HG03025 (cell line): ENCODE results near the gene MT2A.
"Not testable (repeated sequence)": the region's sequence is repeated elsewhere in the genome, so short reads cannot be mapped to it uniquely, and the experiment has no call there.

Experiments used
- ATAC-seq: cut with Tn5 transposase; IDR thresholded peaks from one replicate; pipeline ENCODE4 v1.9.1; 2021; ENCODE audit warnings: mild to moderate bottlenecking, moderate library complexity; ENCODE audit not compliant: unreplicated experiment, low FRiP score

MT2A gene

GRCh38 chr16:56618138-56618537, 9.8 kb downstream of the MT2A start:
- no peak for ATAC-seq

GRCh38 chr16:56620339-56620897, 12.0 kb downstream of the MT2A start:
- no peak for ATAC-seq

- not testable (repeated sequence) for ATAC-seq
Measured at GRCh38 chr16:56621665-56622445, 13.5 kb downstream of the MT2A start.

- ATAC-seq: not testable (repeated sequence)
Measured at GRCh38 chr16:56623184-56623583, 14.8 kb downstream of the MT2A start.

GRCh38 chr16:56623637-56624036, 15.3 kb downstream of the MT2A start:
- no peak for ATAC-seq

- ATAC-seq: no peak
Measured at GRCh38 chr16:56625140-56625942, 17.0 kb downstream of the MT2A start, which contains the start of gene MT1E. MT1E (plus strand) TSS chr16:56625781; CDS start chr16:56625852, 71 bp downstream.

- no peak for ATAC-seq
Measured at GRCh38 chr16:56625943-56626654, 17.7 kb downstream of the MT2A start.

- no peak for ATAC-seq
Measured at GRCh38 chr16:56626685-56627084, 18.3 kb downstream of the MT2A start.

- no peak for ATAC-seq
Measured at GRCh38 chr16:56628486-56629350, 20.3 kb downstream of the MT2A start.

- no peak for ATAC-seq
Measured at GRCh38 chr16:56629531-56629930, 21.1 kb downstream of the MT2A start.

- no peak for ATAC-seq
Measured at GRCh38 chr16:56630134-56630533, 21.8 kb downstream of the MT2A start.

GRCh38 chr16:56631197-56631596, 22.8 kb downstream of the MT2A start:
- ATAC-seq: no peak

GRCh38 chr16:56631832-56632155, 23.4 kb downstream of the MT2A start:
- no peak for ATAC-seq

GRCh38 chr16:56632156-56632847, 23.9 kb downstream of the MT2A start, which contains the start of gene MT1M:
MT1M (plus strand) TSS chr16:56632659; CDS start chr16:56632732, 73 bp downstream.
- no peak for ATAC-seq

- ATAC-seq: no peak
Measured at GRCh38 chr16:56632848-56633365, 24.5 kb downstream of the MT2A start.

GRCh38 chr16:56633535-56633934, 25.2 kb downstream of the MT2A start:
- no peak for ATAC-seq

GRCh38 chr16:56634715-56635440, 26.5 kb downstream of the MT2A start:
- no peak for ATAC-seq

- no peak for ATAC-seq
Measured at GRCh38 chr16:56635441-56635967, 27.1 kb downstream of the MT2A start.
